Neural cell (in vitro differentiated cells): Measurements from ENCODE around the gene GPR143. TPM values are rescaled to one million over a fixed set of nuclear protein-coding genes. Genes with fewer than 3 reads are reported as not detected.

Source experiments
- H2AFZ ChIP-seq: fragments of 200-600, 300-800 bp; sonication (generic), shearing (Covaris generic); 2 replicates; pipeline ENCODE4 v1.6.0; 2014; ENCODE audit warnings: low read depth, mild to moderate bottlenecking, antibody characterized with exemption, low read length, moderate library complexity
- H3F3A ChIP-seq: fragments of 200-600 bp; shearing (Covaris generic); 2 replicates; pipeline ENCODE4 v1.6.1; 2016; ENCODE audit warnings: mild to moderate bottlenecking, moderate library complexity, mixed read lengths, antibody characterized with exemption, low read length; ENCODE audit not compliant: insufficient read depth, poor library complexity, severe bottlenecking
- H3K27ac ChIP-seq: fragments of 200-600, 300-800 bp; sonication (generic), shearing (Covaris generic); 2 replicates; pipeline ENCODE4 v1.5.1; 2014; ENCODE audit warnings: mild to moderate bottlenecking, low read length, moderate library complexity
- H3K27me3 ChIP-seq: fragments of 300-800, 200-600 bp; sonication (generic), shearing (Covaris generic); 2 replicates; pipeline ENCODE4 v1.6.0; 2014; ENCODE audit warnings: mild to moderate bottlenecking, low read depth, low read length, moderate library complexity; ENCODE audit not compliant: insufficient read depth
- H3K36me3 ChIP-seq: fragments of 300-800, 200-600 bp; sonication (generic), shearing (Covaris generic); 2 replicates; pipeline ENCODE4 v1.5.1; 2014; ENCODE audit warnings: mild to moderate bottlenecking, antibody characterized with exemption, low read length, moderate library complexity; ENCODE audit not compliant: insufficient read depth
- H3K4me2 ChIP-seq: fragments of 300-800, 200-600 bp; sonication (generic), shearing (Covaris generic); 2 replicates; pipeline ENCODE4 v1.6.0; 2014; ENCODE audit warnings: mild to moderate bottlenecking, low read length
- H3K4me3 ChIP-seq: fragments of 300-800, 200-600 bp; sonication (generic), shearing (Covaris generic); 2 replicates; pipeline ENCODE4 v1.5.1; 2014; ENCODE audit warnings: mild to moderate bottlenecking, low read length, moderate library complexity
- H3K79me2 ChIP-seq: fragments of 200-600 bp; shearing (Covaris generic); replicated peaks from 2 replicates; pipeline ENCODE4 v1.6.0; 2014; ENCODE audit warnings: mild to moderate bottlenecking, low read length, moderate library complexity; ENCODE audit not compliant: insufficient read depth
- H3K9ac ChIP-seq: fragments of 300-800, 200-600 bp; sonication (generic), shearing (Covaris generic); 2 replicates; pipeline ENCODE4 v1.6.1; 2016; ENCODE audit warnings: mild to moderate bottlenecking, low read length, mixed read lengths
- H3K9me2 ChIP-seq: fragments of 200-600 bp; shearing (Covaris generic); 2 replicates; pipeline ENCODE4 v1.6.1; 2016; ENCODE audit warnings: mild to moderate bottlenecking, low read length, mixed read lengths; ENCODE audit not compliant: insufficient read depth
- H3K9me3 ChIP-seq: fragments of 200-600, 300-800 bp; sonication (generic), shearing (Covaris generic); 2 replicates; pipeline ENCODE4 v1.6.1; 2016; ENCODE audit warnings: mild to moderate bottlenecking, mixed run types, low read length, moderate library complexity, mixed read lengths
- H4K20me1 ChIP-seq: fragments of 200-600 bp; shearing (Covaris generic); 2 replicates; pipeline ENCODE4 v1.6.1; 2016; ENCODE audit warnings: mild to moderate bottlenecking, mixed run types; ENCODE audit not compliant: insufficient read depth
- CTCF ChIP-seq: fragments of 450-650 bp; IDR thresholded peaks from 2 replicates; pipeline ENCODE4 v1.5.1; 2014; ENCODE audit warnings: antibody characterized with exemption, mild to moderate bottlenecking, moderate library complexity; ENCODE audit not compliant: poor library complexity, severe bottlenecking
- EP300 ChIP-seq: fragments of 450-650 bp; conservative IDR thresholded peaks from 2 replicates; pipeline ENCODE4 v1.6.1; 2014; ENCODE audit warnings: antibody characterized with exemption, mild to moderate bottlenecking, moderate library complexity; ENCODE audit not compliant: poor library complexity, severe bottlenecking
- EZH2 ChIP-seq: fragments of 200-600, 300-800 bp; shearing (Covaris generic), sonication (generic); IDR thresholded peaks from 2 replicates; pipeline ENCODE4 v1.6.1; 2014; ENCODE audit warnings: antibody characterized with exemption, low read length, borderline replicate concordance, mild to moderate bottlenecking; ENCODE audit not compliant: insufficient read depth, poor library complexity, severe bottlenecking
- MXI1 ChIP-seq: fragments of 450-650 bp; conservative IDR thresholded peaks from 2 replicates; pipeline ENCODE4 v1.6.1; 2014; ENCODE audit warnings: antibody characterized with exemption, mild to moderate bottlenecking; ENCODE audit not compliant: poor library complexity, severe bottlenecking
- POLR2AphosphoS5 ChIP-seq: IDR thresholded peaks from 2 replicates; pipeline ENCODE4 v1.6.1; 2012
- RAD21 ChIP-seq: fragments of 450-650 bp; conservative IDR thresholded peaks from 2 replicates; pipeline ENCODE4 v1.6.1; 2014; ENCODE audit warnings: antibody characterized with exemption, mild to moderate bottlenecking, moderate library complexity
- SMC3 ChIP-seq: fragments of 450-650 bp; conservative IDR thresholded peaks from 2 replicates; pipeline ENCODE4 v1.6.1; 2014; ENCODE audit warnings: antibody characterized with exemption, mild to moderate bottlenecking, moderate library complexity; ENCODE audit not compliant: poor library complexity
- TAF1 ChIP-seq: IDR thresholded peaks from 2 replicates; pipeline ENCODE4 v1.6.1; 2012; ENCODE audit warnings: low read depth
- polyA plus RNA-seq: library from polyadenylated mRNA; depleted of rRNA; stranded (reverse); fragments of >200 nt; gene quantifications from 2 replicates; pipeline ENCODE4 v1.2.3, GENCODE V29; 2014
- TF ChIP-seq, protein P1 (sequence below): IDR thresholded peaks from 2 replicates; pipeline ENCODE4 v1.6.1; 2012; ENCODE audit warnings: borderline replicate concordance

GPR143 gene
- polyA plus RNA-seq, 1 donor from 2014 or later, result 5.5 TPM

GRCh38 chrX:9681011-9681410, 84.6 kb downstream of the GPR143 start:
- no peaks in the 10 kb centered on the region for H3K36me3 ChIP-seq
- no peak overlapping the region for H3K4me2 ChIP-seq
- H3K27me3 ChIP-seq, result no peaks in the 10 kb centered on the region
- no peaks in the 10 kb centered on the region for H3F3A ChIP-seq
- no peaks in the 10 kb centered on the region for H3K79me2 ChIP-seq
- H3K9me2 ChIP-seq, result no peaks in the 10 kb centered on the region
- no peaks in the 10 kb centered on the region for H4K20me1 ChIP-seq
- no peak overlapping the region for H3K9ac ChIP-seq
- no peak overlapping the region for H2AFZ ChIP-seq
- H3K9me3 ChIP-seq, result no peaks in the 10 kb centered on the region
- H3K27ac ChIP-seq, result no peak overlapping the region
- TF ChIP-seq EP300, result no peak
- no peak for TF ChIP-seq SMC3
- no peak for TF ChIP-seq MXI1
- no peak for TF ChIP-seq EZH2
- no peak for TF ChIP-seq TAF1
- TF ChIP-seq CTCF, result no peak
- no peak for TF ChIP-seq RAD21
- TF ChIP-seq, protein P1, sequence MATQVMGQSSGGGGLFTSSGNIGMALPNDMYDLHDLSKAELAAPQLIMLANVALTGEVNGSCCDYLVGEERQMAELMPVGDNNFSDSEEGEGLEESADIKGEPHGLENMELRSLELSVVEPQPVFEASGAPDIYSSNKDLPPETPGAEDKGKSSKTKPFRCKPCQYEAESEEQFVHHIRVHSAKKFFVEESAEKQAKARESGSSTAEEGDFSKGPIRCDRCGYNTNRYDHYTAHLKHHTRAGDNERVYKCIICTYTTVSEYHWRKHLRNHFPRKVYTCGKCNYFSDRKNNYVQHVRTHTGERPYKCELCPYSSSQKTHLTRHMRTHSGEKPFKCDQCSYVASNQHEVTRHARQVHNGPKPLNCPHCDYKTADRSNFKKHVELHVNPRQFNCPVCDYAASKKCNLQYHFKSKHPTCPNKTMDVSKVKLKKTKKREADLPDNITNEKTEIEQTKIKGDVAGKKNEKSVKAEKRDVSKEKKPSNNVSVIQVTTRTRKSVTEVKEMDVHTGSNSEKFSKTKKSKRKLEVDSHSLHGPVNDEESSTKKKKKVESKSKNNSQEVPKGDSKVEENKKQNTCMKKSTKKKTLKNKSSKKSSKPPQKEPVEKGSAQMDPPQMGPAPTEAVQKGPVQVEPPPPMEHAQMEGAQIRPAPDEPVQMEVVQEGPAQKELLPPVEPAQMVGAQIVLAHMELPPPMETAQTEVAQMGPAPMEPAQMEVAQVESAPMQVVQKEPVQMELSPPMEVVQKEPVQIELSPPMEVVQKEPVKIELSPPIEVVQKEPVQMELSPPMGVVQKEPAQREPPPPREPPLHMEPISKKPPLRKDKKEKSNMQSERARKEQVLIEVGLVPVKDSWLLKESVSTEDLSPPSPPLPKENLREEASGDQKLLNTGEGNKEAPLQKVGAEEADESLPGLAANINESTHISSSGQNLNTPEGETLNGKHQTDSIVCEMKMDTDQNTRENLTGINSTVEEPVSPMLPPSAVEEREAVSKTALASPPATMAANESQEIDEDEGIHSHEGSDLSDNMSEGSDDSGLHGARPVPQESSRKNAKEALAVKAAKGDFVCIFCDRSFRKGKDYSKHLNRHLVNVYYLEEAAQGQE, result no peak
- no peak for TF ChIP-seq POLR2AphosphoS5
- H3K4me3 ChIP-seq, result no peak overlapping the region

GRCh38 chrX:9678215-9678965, 87.3 kb downstream of the GPR143 start:
- H3K79me2 ChIP-seq, result no peaks in the 10 kb centered on the region
- H4K20me1 ChIP-seq, result no peaks in the 10 kb centered on the region
- no peak overlapping the region for H3K27ac ChIP-seq
- no peaks in the 10 kb centered on the region for H3K9me2 ChIP-seq
- H3K27me3 ChIP-seq, result no peaks in the 10 kb centered on the region
- H3K4me3 ChIP-seq, result no peak overlapping the region
- no peaks in the 10 kb centered on the region for H3F3A ChIP-seq
- H3K4me2 ChIP-seq, result no peak overlapping the region
- H3K36me3 ChIP-seq, result no peaks in the 10 kb centered on the region
- H3K9me3 ChIP-seq, result no peaks in the 10 kb centered on the region
- no peak overlapping the region for H2AFZ ChIP-seq
- H3K9ac ChIP-seq, result no peak overlapping the region
- TF ChIP-seq CTCF, result no peak
- no peak for TF ChIP-seq POLR2AphosphoS5
- TF ChIP-seq MXI1, result no peak
- TF ChIP-seq, protein P1, result no peak
- no peak for TF ChIP-seq EZH2
- no peak for TF ChIP-seq TAF1
- no peak for TF ChIP-seq EP300
- no peak for TF ChIP-seq RAD21
- no peak for TF ChIP-seq SMC3
